Measurements from ENCODE around the gene SPATS2L.

DNA sequence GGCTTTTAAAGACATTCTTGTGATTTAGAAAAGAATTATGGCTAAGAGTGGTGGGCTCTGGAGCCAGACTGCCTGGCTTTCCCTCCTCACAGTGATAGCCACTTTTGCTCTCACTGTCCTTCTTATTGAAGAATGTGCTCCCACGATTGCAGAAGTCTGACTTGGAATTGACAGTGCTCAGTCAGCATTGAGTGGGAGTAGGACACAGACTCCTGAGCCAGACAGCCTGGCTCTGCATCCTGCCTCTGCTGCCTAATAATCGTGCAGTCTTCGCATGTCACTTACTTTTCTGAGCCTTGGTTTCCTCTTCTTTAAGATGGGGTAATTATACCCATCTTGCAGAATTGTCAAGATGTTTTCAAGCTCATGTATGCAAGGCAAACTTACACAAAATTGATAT, 23.3 kb downstream of the SPATS2L start:
- TF ChIP-seq, protein P1, sequence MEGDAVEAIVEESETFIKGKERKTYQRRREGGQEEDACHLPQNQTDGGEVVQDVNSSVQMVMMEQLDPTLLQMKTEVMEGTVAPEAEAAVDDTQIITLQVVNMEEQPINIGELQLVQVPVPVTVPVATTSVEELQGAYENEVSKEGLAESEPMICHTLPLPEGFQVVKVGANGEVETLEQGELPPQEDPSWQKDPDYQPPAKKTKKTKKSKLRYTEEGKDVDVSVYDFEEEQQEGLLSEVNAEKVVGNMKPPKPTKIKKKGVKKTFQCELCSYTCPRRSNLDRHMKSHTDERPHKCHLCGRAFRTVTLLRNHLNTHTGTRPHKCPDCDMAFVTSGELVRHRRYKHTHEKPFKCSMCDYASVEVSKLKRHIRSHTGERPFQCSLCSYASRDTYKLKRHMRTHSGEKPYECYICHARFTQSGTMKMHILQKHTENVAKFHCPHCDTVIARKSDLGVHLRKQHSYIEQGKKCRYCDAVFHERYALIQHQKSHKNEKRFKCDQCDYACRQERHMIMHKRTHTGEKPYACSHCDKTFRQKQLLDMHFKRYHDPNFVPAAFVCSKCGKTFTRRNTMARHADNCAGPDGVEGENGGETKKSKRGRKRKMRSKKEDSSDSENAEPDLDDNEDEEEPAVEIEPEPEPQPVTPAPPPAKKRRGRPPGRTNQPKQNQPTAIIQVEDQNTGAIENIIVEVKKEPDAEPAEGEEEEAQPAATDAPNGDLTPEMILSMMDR (IDR thresholded peaks at IDR 0.05), result no peak
- TF ChIP-seq EZH2phosphoT487 (IDR thresholded peaks at IDR 0.05), result no peak
